NCI-H345 (cell line): ENCODE results near the gene POLA1.

Experiments used
- DNase-seq: peaks from one replicate; lab custom pipeline; 2025; lab: John Stamatoyannopoulos, UW

The POLA1 gene

DNA sequence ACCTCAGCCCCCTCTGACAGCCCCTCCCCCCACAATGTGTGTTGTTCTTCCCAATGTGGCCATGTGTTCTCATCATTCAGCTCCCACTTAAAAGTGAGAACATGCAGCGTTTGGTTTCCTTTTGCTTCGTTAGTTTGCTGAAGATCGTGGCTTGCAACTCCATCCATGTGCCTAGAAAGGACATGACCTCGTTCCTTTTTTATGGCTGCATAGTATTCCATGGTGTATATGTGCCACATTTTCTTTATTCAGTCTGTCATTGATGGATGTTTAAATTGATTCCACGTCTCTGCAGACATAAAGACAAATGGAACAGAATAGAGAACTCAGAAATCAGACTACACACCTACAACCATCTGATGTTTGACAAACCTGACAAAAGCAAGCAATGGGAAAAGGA is 276.1 kb downstream of the POLA1 start:
- no peak for DNase-seq

- no peak for DNase-seq
Observed at GRCh38 chrX:24979081-24979480, 285.4 kb downstream of the POLA1 start.

GRCh38 chrX:24981030-24981429 is 287.3 kb downstream of the POLA1 start:
- DNase-seq: no peak

- DNase-seq: no peak
Observed at GRCh38 chrX:24982306-24982965, 288.7 kb downstream of the POLA1 start.

- no peak for DNase-seq
Observed at GRCh38 chrX:24983931-24984330, 290.2 kb downstream of the POLA1 start.

DNA sequence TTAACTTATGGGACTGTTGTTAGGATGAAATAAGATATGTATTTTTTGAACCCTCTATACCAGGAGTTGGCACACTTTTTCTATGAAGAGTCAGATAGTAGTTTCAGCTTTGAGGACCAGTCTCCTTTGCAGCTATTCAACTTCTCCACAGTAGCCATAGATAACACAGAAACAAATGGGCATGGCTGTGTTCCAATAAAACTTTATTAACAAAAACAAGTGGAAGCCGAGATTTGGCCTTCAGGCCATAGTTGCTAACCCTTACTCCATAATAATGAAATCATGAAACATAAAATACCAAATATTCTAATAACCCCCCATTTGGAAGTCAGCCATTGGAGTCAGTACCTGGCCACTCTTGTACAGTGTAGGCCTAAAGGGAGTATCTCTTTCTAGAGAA is 291.4 kb downstream of the POLA1 start:
- DNase-seq: no peak

- DNase-seq: no peak
Observed at GRCh38 chrX:24987731-24988130, 294.0 kb downstream of the POLA1 start.

DNA sequence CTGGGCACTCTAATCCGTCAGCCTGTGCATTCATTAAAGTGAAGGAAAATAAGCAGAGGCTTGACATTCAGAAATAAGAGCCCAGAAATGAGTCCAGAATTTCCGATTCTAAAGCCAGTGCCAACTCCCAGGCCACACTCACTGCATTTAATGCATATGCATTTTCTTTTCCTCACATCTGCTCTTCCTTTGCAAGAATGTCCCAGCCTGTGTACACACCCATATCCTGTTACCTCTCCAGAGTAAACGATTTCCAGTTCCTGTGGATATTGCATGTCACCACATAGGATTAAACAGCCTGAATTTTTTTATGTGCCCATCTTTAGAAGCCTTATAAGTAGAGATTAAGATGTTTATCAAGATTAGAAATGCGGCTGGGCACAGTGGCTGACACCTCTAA is 294.6 kb downstream of the POLA1 start:
- no peak for DNase-seq

GRCh38 chrX:24990535-24990934 is 296.8 kb downstream of the POLA1 start:
- DNase-seq: no peak

- DNase-seq: no peak
Observed at GRCh38 chrX:24993879-24994278, 300.2 kb downstream of the POLA1 start.

GRCh38 chrX:24996096-24996709 is 302.5 kb downstream of the POLA1 start:
- DNase-seq: no peak

- DNase-seq: no peak
Observed at GRCh38 chrX:24999511-24999910, 305.8 kb downstream of the POLA1 start.

DNA sequence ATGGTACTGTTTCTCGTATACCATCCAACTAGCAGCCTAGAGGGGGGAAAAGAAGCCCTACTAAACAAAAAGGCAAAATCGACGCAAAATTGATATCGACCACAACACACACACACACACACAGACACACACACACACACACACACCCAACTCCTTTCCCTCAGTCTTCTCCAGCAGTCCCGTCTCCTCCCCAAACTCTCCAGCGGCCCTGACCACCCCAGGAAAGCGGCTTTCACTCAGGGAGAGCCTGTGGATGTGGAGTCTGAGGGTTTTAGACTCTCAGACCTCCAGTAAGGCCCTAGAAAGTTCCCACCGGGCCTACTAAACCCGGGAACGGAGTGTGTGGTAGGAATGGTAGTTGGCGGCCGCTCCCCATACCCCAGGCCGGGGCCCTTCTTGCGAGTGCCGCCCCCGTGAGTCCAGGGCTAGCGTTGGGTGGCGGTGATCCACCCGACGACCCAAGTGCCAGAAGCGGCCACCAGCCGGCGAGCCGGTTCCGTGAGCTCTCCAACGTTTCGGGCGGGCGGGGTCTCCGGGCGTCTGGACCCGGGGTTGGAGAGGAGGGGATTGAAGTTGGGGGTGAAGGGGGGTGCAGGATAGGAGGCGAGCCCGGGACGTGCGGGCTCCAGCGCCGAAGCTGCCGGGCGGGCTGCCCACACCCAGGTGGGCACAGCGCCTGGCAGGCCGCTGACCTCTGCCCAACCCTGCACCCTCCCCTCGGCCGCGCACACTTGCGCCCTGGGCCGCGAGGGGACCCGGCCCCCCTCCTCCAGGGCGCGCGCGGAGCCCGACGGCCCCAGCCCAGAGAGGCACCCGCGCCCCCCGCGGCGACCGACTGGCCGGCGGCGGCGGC is 308.3 kb downstream of the POLA1 start:
- no peak for DNase-seq

GRCh38 chrX:25002661-25003020 is 308.9 kb downstream of the POLA1 start:
- no peak for DNase-seq

- no peak for DNase-seq
Observed at GRCh38 chrX:25003066-25003849, 309.5 kb downstream of the POLA1 start.

GRCh38 chrX:25004040-25004439 is 310.3 kb downstream of the POLA1 start:
- no peak for DNase-seq

DNA sequence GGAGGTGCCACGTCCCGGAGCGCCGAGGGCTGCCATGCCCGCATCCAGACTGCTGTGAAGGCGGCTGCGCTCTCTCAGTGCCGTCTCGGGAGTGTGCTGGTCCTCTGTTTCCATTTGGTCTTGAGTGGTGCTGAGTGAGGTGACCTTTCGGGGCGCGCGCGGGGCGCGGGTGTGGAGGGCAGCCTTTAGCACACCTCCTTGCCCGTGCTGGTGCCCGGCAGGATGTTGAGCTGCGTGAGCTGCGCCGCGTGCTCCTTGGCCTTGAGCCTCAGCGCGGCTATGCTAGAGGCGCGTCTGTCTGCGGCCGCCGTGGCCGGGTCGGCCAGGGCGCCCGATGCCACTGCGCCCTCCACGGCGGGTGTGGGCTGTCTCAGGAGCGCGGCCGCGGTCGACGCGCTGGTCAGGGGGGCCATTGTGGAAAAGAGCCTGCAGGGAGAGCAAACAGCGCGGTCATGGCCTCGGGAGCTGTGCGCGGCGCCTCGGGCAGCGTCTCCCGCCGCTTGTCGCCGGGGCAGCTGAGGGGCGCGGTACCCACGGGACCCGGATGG is 310.8 kb downstream of the POLA1 start:
- DNase-seq: no peak

GRCh38 chrX:25005034-25005381 is 311.3 kb downstream of the POLA1 start:
- DNase-seq: no peak

- DNase-seq: no peak
Observed at GRCh38 chrX:25005382-25006185, 311.9 kb downstream of the POLA1 start.

DNA sequence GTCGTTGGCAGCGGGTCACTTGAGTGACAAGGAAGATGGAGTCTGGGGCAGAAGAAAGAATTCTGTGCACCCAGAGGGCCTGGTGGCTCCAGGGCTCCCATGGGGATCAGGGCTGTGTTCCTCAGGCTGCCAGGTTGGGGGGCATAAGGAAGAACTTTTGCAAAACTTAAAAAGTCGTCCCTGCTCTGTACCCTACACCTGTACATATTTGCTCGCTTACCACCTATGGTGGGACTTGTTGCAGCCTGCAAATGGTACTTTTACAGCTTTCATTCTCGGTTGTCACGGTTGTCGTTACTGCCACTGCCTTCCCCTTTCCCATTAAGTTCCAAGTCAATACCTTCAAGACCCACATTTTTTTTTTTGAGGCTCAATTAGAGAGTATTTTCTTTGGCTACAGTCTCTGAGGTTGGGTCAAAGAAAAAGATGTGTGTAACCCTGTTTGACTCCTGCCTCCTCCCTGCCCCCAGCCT is 312.9 kb downstream of the POLA1 start:
- DNase-seq: no peak
